DMS 273 (cell line): ENCODE measurements around the gene TRIM7.
"Not testable (repeated sequence)": the region's sequence is repeated elsewhere in the genome, so short reads cannot be mapped to it uniquely, and the experiment has no call there.

ENCODE experiments used
- DNase-seq: peaks from one replicate; lab custom pipeline; 2025; ENCODE audit not compliant: unreplicated experiment; lab: John Stamatoyannopoulos, UW

TRIM7 gene

DNA sequence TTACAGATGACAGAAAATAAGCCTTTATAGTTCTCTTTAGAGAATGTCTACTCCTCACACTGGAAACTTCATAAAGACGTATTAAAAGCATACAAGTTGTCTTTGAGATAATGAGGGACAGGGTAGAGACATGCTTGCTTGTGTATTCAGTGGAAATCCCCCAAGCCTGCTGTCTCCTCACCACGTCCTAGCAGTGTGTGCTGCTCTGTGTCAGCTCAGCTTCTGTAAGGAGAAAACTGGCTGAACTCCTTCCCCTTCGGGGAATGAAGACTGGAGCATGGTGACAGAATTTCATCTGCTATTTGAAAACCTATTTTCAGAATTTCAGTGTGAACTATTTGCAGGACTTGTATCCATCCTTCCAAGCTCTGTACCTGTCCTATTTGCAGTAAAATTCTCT, 48.2 kb downstream of the TRIM7 start:
- no peak for DNase-seq

DNA sequence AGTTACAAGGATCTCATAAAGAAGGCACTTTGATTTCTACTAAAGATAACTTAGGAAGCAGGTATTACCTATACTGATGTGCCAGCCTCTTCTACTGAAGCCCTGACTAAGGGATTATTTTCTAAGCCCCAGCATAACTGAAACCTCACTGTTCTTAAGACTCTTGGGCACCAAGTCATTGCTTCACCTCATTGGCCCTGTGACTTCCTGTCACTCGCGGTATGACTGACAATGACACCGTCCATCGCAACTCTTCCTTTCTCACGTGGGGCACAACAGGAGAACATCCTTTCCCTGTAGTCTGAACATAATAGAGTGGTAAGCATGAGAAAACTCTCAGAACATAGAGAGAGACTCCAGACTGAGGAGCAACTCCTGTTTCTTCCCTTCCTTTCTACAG, 51.2 kb downstream of the TRIM7 start:
- no peak for DNase-seq

- DNase-seq = no peak
These were observed 52.6 kb downstream of the TRIM7 start for GRCh38 chr5:181152406-181152805.

DNA sequence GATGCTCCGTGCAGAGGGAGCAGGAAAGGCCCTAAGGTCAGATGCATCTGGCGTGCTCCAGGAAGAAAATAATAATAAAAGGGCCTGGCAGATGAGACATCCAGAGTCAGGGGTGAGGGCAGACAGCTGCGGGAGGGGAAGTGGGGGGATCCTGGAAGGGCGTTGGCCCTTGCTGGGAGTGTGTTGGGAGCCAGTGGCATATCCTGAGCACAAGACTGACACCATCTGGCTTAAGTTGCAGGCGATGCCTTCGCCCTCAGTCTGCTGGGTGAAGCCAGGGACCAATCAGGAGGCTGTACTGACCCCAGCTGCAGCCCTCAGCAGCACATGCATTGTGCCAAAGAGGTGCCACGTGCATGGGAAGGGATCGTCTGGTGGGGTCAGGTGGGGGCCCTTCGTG, 53.9 kb downstream of the TRIM7 start:
- peak; percentile 54 for DNase-seq

- DNase-seq = no peak
These were observed 54.9 kb downstream of the TRIM7 start for GRCh38 chr5:181149806-181150733.

DNA sequence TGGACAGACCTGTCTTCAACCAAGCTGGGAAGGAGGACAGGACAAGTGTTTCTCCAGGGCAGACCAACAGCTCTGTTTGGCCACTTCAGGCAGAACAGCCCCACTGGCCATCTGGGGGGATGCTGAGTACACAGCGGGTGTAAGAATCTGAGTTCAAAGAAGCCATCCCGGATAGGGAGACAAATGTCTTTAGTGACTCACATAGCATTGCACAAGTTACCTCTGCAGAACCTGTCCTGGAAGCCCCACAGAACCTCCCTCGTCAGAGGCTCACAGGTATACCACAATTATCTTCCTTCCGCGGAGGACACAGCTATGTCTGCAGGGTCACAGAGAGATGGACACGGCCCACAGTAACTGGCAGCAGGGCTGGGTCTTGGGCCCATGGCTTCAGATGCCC, 55.6 kb downstream of the TRIM7 start:
- DNase-seq = no peak

- DNase-seq = not testable (repeated sequence)
These were observed 57.9 kb downstream of the TRIM7 start, which contains the start of gene OR2V2 for GRCh38 chr5:181146927-181147636. Gene OR2V2 (plus strand): TSS chr5:181147586. CDS start chr5:181154943, 7,357 bp downstream.

DNA sequence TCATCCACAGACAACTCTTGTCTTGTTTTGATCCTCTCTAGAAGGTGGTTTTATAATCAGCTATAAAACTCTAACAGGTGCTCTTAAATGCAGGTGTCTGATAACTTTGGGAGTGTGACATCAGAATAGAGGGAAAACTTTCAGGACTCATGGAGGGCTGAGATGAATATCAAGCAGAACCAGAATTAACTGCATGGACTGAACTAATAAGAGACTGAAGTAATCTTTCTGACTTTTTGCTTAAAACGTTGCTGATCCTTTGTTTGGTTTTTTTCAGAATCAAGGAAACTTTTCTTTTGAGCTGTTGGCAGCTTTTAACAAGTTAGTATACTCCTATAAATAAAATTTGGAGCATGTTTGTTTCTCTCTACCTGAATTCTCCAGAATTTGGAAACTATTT, 59.9 kb downstream of the TRIM7 start:
- DNase-seq = no peak
